HCT116 (cell line): ENCODE results near the gene HBB. TPM values are rescaled to one million over a fixed set of nuclear protein-coding genes. Genes with fewer than 3 reads are reported as not detected.

Source experiments
- ATAC-seq: fragments of 200-7000 bp; cut with Tn5 transposase; 2 replicates; pipeline ENCODE4 v1.9.1; 2020; ENCODE audit warnings: mild to moderate bottlenecking, moderate library complexity
- BruUV-seq: library from RNA; stranded (reverse); fragments of 400-500 nt; replicated peaks from 2 replicates; lab custom pipeline; 2021; lab: Mats Ljungman, UMichigan
- CTCF ChIA-PET: fragments of 300-600 bp; sonication (Branson Sonifier 250); formaldehyde crosslinking; loops from one replicate; lab custom pipeline; 2021; ENCODE audit warnings: antibody characterized with exemption; lab: Charles Lee
- POLR2A ChIA-PET: fragments of 300-600, 350-600 bp; sonication (Branson Sonifier 250); formaldehyde crosslinking; loops from one replicate; lab custom pipeline; 2021; ENCODE audit warnings: antibody characterized with exemption; lab: Charles Lee
- RAD21 ChIA-PET, 2 experiments: fragments of 300-600 bp; sonication (Branson Sonifier 250); formaldehyde crosslinking; loops; one replicate each; lab custom pipeline; 2023; ENCODE audit warnings: low total read pairs in 2 of 2; ENCODE audit not compliant: uncharacterized antibody in 2 of 2, unreplicated experiment in 2 of 2, low non-redundant PET in 1 of 2; lab: Charles Lee
- DNase-seq: peaks from one replicate; pipeline ENCODE4 v3.0.0-alpha.2; 2010; ENCODE audit warnings: low read depth, low spot score
- H2AFZ ChIP-seq: fragments of 200-600 bp; shearing (Covaris generic), sonication (generic); 2 replicates; pipeline ENCODE4 v1.6.1; 2017; ENCODE audit warnings: low read depth, mixed run types, mixed read lengths, antibody characterized with exemption, low read length; ENCODE audit not compliant: poor library complexity, severe bottlenecking
- H3K27ac ChIP-seq: 2 replicates; pipeline ENCODE4 v1.5.1; 2012; ENCODE audit warnings: low read depth, low read length
- H3K27me3 ChIP-seq: fragments of 200-600 bp; sonication (generic); 2 replicates; pipeline ENCODE4 v1.6.1; 2016; ENCODE audit warnings: mixed run types, low read length, mixed read lengths; ENCODE audit not compliant: insufficient read depth
- H3K36me3 ChIP-seq, 2 experiments: fragments of 200-500 bp in 1 of 2; fragments of 200-600 bp in 1 of 2; sonication (Bioruptor generic) in 1 of 2; sonication (generic) in 1 of 2; 2 replicates each; pipeline versions ENCODE4 v1.5.1 to v1.6.1; 2014 to 2016; ENCODE audit warnings: low read length in 2 of 2, inconsistent platforms in 1 of 2, mixed read lengths in 1 of 2, mixed run types in 1 of 2; ENCODE audit not compliant: insufficient read depth in 2 of 2, control insufficient read depth in 1 of 2
- H3K4me1 ChIP-seq, 2 experiments: fragments of 200-600 bp in 1 of 2; sonication (generic) in 1 of 2; 2 replicates each; pipeline versions ENCODE4 v1.5.1 to v1.6.1; 2012 to 2017; ENCODE audit warnings: low read length in 2 of 2, inconsistent platforms in 1 of 2, mild to moderate bottlenecking in 1 of 2, mixed read lengths in 1 of 2, mixed run types in 1 of 2, moderate library complexity in 1 of 2; ENCODE audit not compliant: insufficient read depth in 2 of 2, control insufficient read depth in 1 of 2
- H3K4me2 ChIP-seq: fragments of 200-600 bp; sonication (generic); 2 replicates; pipeline ENCODE4 v1.6.1; 2017; ENCODE audit warnings: mixed run types, low read length, mixed read lengths
- H3K4me3 ChIP-seq, 2 experiments: fragments of 200-600 bp in 1 of 2; sonication (generic) in 1 of 2; replicated peaks in 1 of 2; 2 replicates each; pipeline ENCODE4 v1.5.1; 2011 to 2016; ENCODE audit warnings: low read length in 2 of 2, control low read depth in 1 of 2, low read depth in 1 of 2, mild to moderate bottlenecking in 1 of 2, mixed read lengths in 1 of 2, mixed run types in 1 of 2
- H3K79me2 ChIP-seq: fragments of 200-600 bp; sonication (generic); 2 replicates; pipeline ENCODE4 v1.6.1; 2017; ENCODE audit warnings: mild to moderate bottlenecking, mixed run types, low read length, moderate library complexity, mixed read lengths; ENCODE audit not compliant: insufficient read depth
- H3K9ac ChIP-seq: fragments of 200-600 bp; sonication (generic); 2 replicates; pipeline ENCODE4 v1.6.1; 2016; ENCODE audit warnings: low read length, mixed read lengths
- H3K9me2 ChIP-seq: fragments of 200-600 bp; sonication (generic), shearing (Covaris generic); 2 replicates; pipeline ENCODE4 v1.6.1; 2017; ENCODE audit warnings: mixed run types, mild to moderate bottlenecking, moderate library complexity; ENCODE audit not compliant: insufficient read depth
- H3K9me3 ChIP-seq, 2 experiments: fragments of 200-500 bp in 1 of 2; fragments of 200-600 bp in 1 of 2; sonication (Bioruptor generic) in 1 of 2; sonication (generic) in 1 of 2; 2 replicates each; pipeline ENCODE4 v1.6.1; 2014 to 2017; ENCODE audit warnings: low read length in 2 of 2, mixed read lengths in 2 of 2, inconsistent platforms in 1 of 2, low read depth in 1 of 2, mild to moderate bottlenecking in 1 of 2, mixed run types in 1 of 2, moderate library complexity in 1 of 2; ENCODE audit not compliant: control insufficient read depth in 1 of 2, insufficient read depth in 1 of 2
- H4K20me1 ChIP-seq: fragments of 200-600 bp; sonication (generic), shearing (Covaris generic); 2 replicates; pipeline ENCODE4 v1.6.1; 2017; ENCODE audit warnings: mixed run types, mild to moderate bottlenecking, moderate library complexity; ENCODE audit not compliant: insufficient read depth
- CBX3 ChIP-seq: IDR thresholded peaks from 2 replicates; pipeline ENCODE4 v1.6.1; 2012; ENCODE audit warnings: low read depth
- CEBPB ChIP-seq: IDR thresholded peaks from 2 replicates; pipeline ENCODE4 v1.6.1; 2012; ENCODE audit warnings: low read depth
- RAD21 ChIP-seq: IDR thresholded peaks from 2 replicates; pipeline ENCODE4 v1.6.1; 2012; ENCODE audit warnings: low read depth, mild to moderate bottlenecking
- REST ChIP-seq: IDR thresholded peaks from 2 replicates; pipeline ENCODE4 v1.6.1; 2012; ENCODE audit warnings: low read depth
- YY1 ChIP-seq: IDR thresholded peaks from 2 replicates; pipeline ENCODE4 v1.6.1; 2011; ENCODE audit warnings: low read length, low read depth, moderate library complexity, mild to moderate bottlenecking; ENCODE audit not compliant: insufficient replicate concordance; ENCODE audit errors: extremely low read depth
- ZFX ChIP-seq: fragments of 450-650 bp; IDR thresholded peaks from 2 replicates; pipeline ENCODE4 v1.6.1; 2017
- intact Hi-C: fragments of 100-400 bp; cut with micrococcal nuclease; formaldehyde crosslinking; loops from 2 replicates; pipeline ENCODE4 v1.10.0; 2022
- total RNA-seq: library from RNA; stranded (reverse); gene quantifications from one replicate; pipeline ENCODE4 v1.2.1, GENCODE V29; 2021; ENCODE audit not compliant: unreplicated experiment
- TF ChIP-seq, protein P1 (sequence below): IDR thresholded peaks from 2 replicates; pipeline ENCODE4 v1.6.1; 2012

Gene HBB
- total RNA-seq, 1 experiment from 2014 or later = not detected

DNA sequence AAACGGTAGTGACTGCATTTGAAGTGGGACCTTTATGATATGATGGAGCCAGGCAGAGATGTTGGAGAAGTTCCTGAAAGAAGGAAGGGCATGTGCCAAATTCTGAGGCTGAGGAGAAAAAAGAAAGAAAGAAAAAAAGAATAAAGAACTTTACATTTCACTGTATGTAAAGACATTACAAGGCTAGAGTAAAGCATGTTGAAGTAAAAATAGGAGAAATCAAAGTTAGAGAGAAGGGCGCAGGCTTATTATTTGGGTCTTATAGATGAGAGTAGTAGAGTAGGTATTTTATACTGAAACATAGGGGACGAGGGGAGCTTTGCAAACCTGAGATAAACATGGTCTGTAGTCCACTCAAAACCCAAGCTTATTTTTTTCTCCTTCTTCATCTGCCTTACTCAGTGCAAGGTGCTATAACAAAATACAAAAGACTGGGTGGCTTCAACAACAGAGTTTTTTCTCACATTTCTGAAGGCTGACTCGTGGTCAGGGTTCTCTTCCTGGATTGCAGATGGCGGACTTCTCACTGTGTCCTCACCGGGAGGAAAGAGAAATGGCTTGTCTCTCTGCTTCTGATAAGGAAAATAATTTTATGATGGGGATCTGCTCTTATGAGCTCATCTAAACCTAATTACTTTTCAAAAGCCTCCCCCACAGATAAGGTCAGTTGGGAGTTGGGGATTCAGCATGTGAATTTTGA is 20.1 kb upstream of the HBB start:
- Histone ChIP-seq H3K9me3 (no peaks in the 10 kb centered on the region), H2AFZ (no peak overlapping the region), H3K4me3 (no peak overlapping the region), H3K27me3 (peaks cover 66% of the 10 kb centered on the region), H3K4me1 (no peaks in the 10 kb centered on the region), H4K20me1 (no peaks in the 10 kb centered on the region), H3K36me3 (no peaks in the 10 kb centered on the region), H3K9ac (no peak overlapping the region), H3K4me2 (no peak overlapping the region), H3K27ac (no peak overlapping the region), H3K9me2 (no peaks in the 10 kb centered on the region), H3K79me2 (no peaks in the 10 kb centered on the region)
- ChIA-PET POLR2A (no interaction called here), RAD21 (no interaction called here), CTCF (no interaction called here)
- BruUV-seq = no TSS peak
- TF ChIP-seq, protein P1, sequence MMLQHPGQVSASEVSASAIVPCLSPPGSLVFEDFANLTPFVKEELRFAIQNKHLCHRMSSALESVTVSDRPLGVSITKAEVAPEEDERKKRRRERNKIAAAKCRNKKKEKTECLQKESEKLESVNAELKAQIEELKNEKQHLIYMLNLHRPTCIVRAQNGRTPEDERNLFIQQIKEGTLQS = no peak
- TF ChIP-seq YY1 (no peak), CBX3 (no peak), REST (no peak), RAD21 (no peak), ZFX (no peak), CEBPB (no peak)
- no peak for DNase-seq
- ATAC-seq = no peak
- intact Hi-C loops = no loop called here
